ENCODE measurements around the gene PDE4B. TPM values are rescaled to one million over a fixed set of nuclear protein-coding genes. Genes with fewer than 3 reads are reported as not detected.
"Not testable (repeated sequence)": the region's sequence is repeated elsewhere in the genome, so short reads cannot be mapped to it uniquely, and the experiment has no call there.

The PDE4B gene
- total and polyA plus RNA-seq, 7 experiments from 2014 or later: 43.5 to 99.2 (median 46.7) TPM

DNA sequence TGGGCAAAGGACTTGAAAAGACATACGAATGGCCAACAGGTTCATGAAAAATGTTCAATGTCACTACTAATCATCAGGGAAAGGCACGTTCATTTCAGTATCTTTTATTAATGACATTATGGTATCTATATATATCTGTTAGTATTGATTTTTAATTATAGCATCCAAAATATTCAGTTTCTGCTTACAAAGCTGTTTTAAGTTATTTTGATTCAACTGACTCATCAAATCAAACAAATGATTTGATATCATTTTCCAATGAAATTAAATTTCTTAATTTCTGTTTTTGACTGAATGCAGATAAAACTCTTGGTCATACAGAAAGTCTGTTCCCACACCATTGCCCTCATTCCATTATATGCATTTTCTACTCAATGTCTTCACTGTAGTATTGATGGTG lies 315.9 kb downstream of the PDE4B start:
- H3K27me3 Mint-ChIP-seq: peaks cover 0 to 25% (median 16%) of the 10 kb centered on the region in 5 donors
- CTCF ChIA-PET: no interaction called here

DNA sequence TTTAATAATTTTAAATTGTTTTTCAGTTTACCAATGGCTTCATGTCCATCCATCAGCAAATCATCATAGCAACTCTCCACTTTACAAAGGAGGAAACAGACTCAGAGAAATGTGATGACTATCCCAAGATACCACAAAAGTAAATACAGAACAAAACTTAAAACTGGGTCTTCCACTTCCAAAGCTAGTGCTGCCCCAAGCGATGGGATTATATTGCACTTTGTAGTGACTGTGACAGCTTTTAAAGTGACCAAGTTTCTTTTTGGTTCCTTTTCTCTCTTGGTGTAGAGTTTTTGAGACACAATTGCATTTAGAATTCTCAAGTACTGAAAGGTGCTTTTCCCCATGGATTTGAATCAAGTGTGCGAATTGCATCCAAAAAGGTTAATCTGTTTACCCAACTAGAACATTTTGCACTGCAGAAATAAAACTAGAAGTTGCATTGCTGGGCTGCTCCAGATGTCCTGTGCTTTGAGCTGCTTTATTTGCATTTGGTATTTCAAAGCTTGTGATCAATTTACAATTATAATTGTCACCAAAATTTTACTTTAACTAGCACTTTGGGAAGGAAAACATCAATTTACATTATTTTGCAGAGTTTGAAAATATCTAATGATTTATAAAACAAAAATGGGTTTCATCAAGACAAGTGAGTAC lies 320.2 kb downstream of the PDE4B start:
- Histone ChIP-seq H3K36me3 (ENCODE audit: control insufficient read depth in 2 of 3, insufficient read depth in 3 of 3, low read length in 3 of 3) (no peaks in the 10 kb centered on the region), H3K27me3 (ENCODE audit: control insufficient read depth in 2 of 2, insufficient read depth in 2 of 2, low read length in 2 of 2) (no peaks in the 10 kb centered on the region), H3K9me3 (ENCODE audit: control insufficient read depth in 2 of 3, low read length in 3 of 3) (no peaks in the 10 kb centered on the region), H3K27ac (ENCODE audit: low read depth, low read length) (no peak overlapping the region), H3K4me1 (ENCODE audit: control insufficient read depth in 2 of 2, insufficient read depth in 2 of 2, low read length in 2 of 2) (no peaks in the 10 kb centered on the region), H3K4me3 (ENCODE audit: low read length) (no peak overlapping the region)
- Mint-ChIP-seq H3K36me3 (no peaks in the 10 kb centered on the region), H3K4me1 (no peaks in the 10 kb centered on the region), H3K4me3 (no peak overlapping the region), H3K27me3 (peaks cover 0 to 24% (median 20%) of the 10 kb centered on the region in 5 donors), H3K27ac (no peak overlapping the region), H3K9me3 (peaks cover 0 to 6% (median 0%) of the 10 kb centered on the region in 11 donors)
- CTCF ChIA-PET: no interaction called here
- POLR2A ChIA-PET: interaction anchor here (0.6 kb wide), 1 partner anchor 16 kb away, joined by 3 read pairs; no protein-coding TSS in a partner anchor
- DNase-seq (no peak), ATAC-seq (no peak)
- intact Hi-C loops (cut with micrococcal nuclease): no loop called here

More for the DNA sequence above, 315.9 kb downstream of the PDE4B start:
- no peak overlapping the region for H3K4me3 ChIP-seq (ENCODE audit: low read length)
- no peaks in the 10 kb centered on the region for H3K27me3 ChIP-seq (ENCODE audit: control insufficient read depth in 2 of 2, insufficient read depth in 2 of 2, low read length in 2 of 2)
- Mint-ChIP-seq H3K27ac (no peak overlapping the region), H3K4me1 (no peaks in the 10 kb centered on the region), H3K4me3 (no peak overlapping the region), H3K9me3 (peaks cover 0 to 6% (median 0%) of the 10 kb centered on the region in 11 donors), H3K36me3 (no peaks in the 10 kb centered on the region)
- ATAC-seq: no peak
- H3K9me3 ChIP-seq (ENCODE audit: control insufficient read depth in 2 of 3, low read length in 3 of 3): no peaks in the 10 kb centered on the region
- no peaks in the 10 kb centered on the region for H3K4me1 ChIP-seq (ENCODE audit: control insufficient read depth in 2 of 2, insufficient read depth in 2 of 2, low read length in 2 of 2)
- no peaks in the 10 kb centered on the region for H3K36me3 ChIP-seq (ENCODE audit: control insufficient read depth in 2 of 3, insufficient read depth in 3 of 3, low read length in 3 of 3)
- POLR2A ChIA-PET: no interaction called here
- intact Hi-C loops (cut with micrococcal nuclease): no loop called here
- no peak for DNase-seq
- H3K27ac ChIP-seq (ENCODE audit: low read depth, low read length): no peak overlapping the region

DNA sequence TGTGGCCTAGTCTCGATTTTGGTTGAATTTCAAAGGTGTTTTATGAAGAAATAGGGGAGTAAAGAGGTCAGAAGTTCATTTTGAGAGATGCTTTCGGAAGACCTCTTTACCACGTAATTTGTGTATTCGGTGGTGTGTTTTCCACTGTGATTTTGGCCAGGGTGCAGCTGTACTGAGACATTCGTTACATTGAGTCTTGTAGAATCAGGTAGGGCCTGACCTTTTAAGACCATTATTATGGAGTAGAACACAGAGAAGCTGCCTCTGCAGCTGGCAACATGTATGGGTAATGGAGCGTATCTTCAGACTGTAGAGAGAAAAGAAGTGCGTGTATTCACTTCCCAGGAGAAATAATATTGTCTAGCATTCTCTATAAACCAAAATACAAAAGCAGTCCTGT lies 326.5 kb downstream of the PDE4B start:
- no peaks in the 10 kb centered on the region for H3K36me3 Mint-ChIP-seq
- Histone ChIP-seq H3K36me3 (ENCODE audit: control insufficient read depth in 2 of 3, insufficient read depth in 3 of 3, low read length in 3 of 3) (no peaks in the 10 kb centered on the region), H3K4me3 (ENCODE audit: low read length) (no peak overlapping the region), H3K27me3 (ENCODE audit: control insufficient read depth in 2 of 2, insufficient read depth in 2 of 2, low read length in 2 of 2) (no peaks in the 10 kb centered on the region), H3K4me1 (ENCODE audit: control insufficient read depth in 2 of 2, insufficient read depth in 2 of 2, low read length in 2 of 2) (no peaks in the 10 kb centered on the region), H3K9me3 (ENCODE audit: control insufficient read depth in 2 of 3, low read length in 3 of 3) (no peaks in the 10 kb centered on the region), H3K27ac (ENCODE audit: low read depth, low read length) (no peak overlapping the region)
- DNase-seq: no peak
- intact Hi-C loops (cut with micrococcal nuclease): no loop called here
- H3K9me3 Mint-ChIP-seq: peaks cover 0 to 4% (median 0%) of the 10 kb centered on the region in 11 donors
- ChIA-PET CTCF (interaction anchor here (0.7 kb wide), 1 partner anchor 34 kb away, joined by 4 read pairs; no protein-coding TSS in a partner anchor), POLR2A (no interaction called here)
- no peak for ATAC-seq
- no peaks in the 10 kb centered on the region for H3K4me1 Mint-ChIP-seq
- H3K27me3 Mint-ChIP-seq: peaks cover 0 to 17% (median 5%) of the 10 kb centered on the region in 5 donors
- no peak overlapping the region for H3K27ac Mint-ChIP-seq
- H3K4me3 Mint-ChIP-seq: no peak overlapping the region

DNA sequence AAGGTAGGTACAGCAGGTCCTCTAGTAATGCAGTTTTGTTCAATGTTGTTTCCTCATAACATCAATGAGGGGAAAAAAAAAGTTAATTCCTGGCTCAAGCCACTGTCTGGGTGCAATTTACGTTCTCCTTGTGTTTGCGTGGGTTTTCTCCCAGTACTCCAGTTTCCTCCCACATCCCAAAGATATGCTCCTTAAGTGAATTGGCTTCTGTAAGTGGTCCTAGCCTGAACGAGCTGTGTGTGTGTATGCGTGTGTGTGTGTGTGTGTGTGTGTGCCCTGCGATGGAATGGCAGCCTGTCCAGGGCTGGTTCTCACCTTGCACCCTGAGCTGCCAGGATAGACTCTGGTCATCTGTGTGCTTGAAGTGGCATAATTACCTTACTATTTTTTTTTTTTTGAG lies 332.0 kb downstream of the PDE4B start:
- Mint-ChIP-seq H3K9me3 (no peaks in the 10 kb centered on the region), H3K27ac (no peak overlapping the region), H3K4me1 (peaks cover 0 to 4% (median 0%) of the 10 kb centered on the region in 7 donors), H3K27me3 (peaks cover 0 to 21% (median 4%) of the 10 kb centered on the region in 5 donors), H3K4me3 (no peak overlapping the region), H3K36me3 (no peaks in the 10 kb centered on the region)
- DNase-seq: no peak
- Histone ChIP-seq H3K9me3 (ENCODE audit: control insufficient read depth in 2 of 3, low read length in 3 of 3) (no peaks in the 10 kb centered on the region), H3K27ac (ENCODE audit: low read depth, low read length) (no peak overlapping the region), H3K27me3 (ENCODE audit: control insufficient read depth in 2 of 2, insufficient read depth in 2 of 2, low read length in 2 of 2) (no peaks in the 10 kb centered on the region), H3K4me3 (ENCODE audit: low read length) (no peak overlapping the region), H3K36me3 (ENCODE audit: control insufficient read depth in 2 of 3, insufficient read depth in 3 of 3, low read length in 3 of 3) (no peaks in the 10 kb centered on the region), H3K4me1 (ENCODE audit: control insufficient read depth in 2 of 2, insufficient read depth in 2 of 2, low read length in 2 of 2) (no peaks in the 10 kb centered on the region)
- intact Hi-C loops (cut with micrococcal nuclease): no loop called here
- ATAC-seq: no peak
- CTCF ChIA-PET: no interaction called here
- POLR2A ChIA-PET: no interaction called here

DNA sequence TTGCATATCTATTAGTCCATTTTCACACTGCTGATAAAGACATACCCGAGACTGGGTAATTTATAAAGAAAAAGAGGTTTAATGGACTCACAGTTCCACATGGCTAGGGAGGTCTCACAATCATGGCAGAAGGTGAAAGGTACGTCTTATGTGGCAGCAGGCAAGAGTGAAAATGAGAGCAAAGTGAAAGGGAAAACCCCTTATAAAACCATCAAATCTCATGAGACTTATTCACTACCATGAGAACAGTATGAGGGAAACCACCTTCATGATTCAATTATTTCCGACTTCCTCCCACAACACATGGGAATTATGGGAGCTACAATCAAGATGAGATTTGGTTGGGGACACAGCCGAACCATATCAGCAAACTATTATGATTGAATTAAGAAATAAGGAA lies 335.9 kb downstream of the PDE4B start:
- intact Hi-C loops (cut with micrococcal nuclease): loop anchor here in 1 of 2 donors (2.0 kb wide), 1 partner anchor 20 kb away; no protein-coding TSS in a partner anchor
- H3K27ac Mint-ChIP-seq; H3K27ac ChIP-seq (ENCODE audit: low read depth, low read length); H3K36me3 Mint-ChIP-seq; H3K4me3 ChIP-seq (ENCODE audit: low read length); ATAC-seq; H3K27me3 ChIP-seq (ENCODE audit: control insufficient read depth in 2 of 2, insufficient read depth in 2 of 2, low read length in 2 of 2); H3K4me3 Mint-ChIP-seq; H3K9me3 ChIP-seq (ENCODE audit: control insufficient read depth in 2 of 3, low read length in 3 of 3); H3K4me1 Mint-ChIP-seq; POLR2A ChIA-PET; CTCF ChIA-PET; H3K36me3 ChIP-seq (ENCODE audit: control insufficient read depth in 2 of 3, insufficient read depth in 3 of 3, low read length in 3 of 3); H3K4me1 ChIP-seq (ENCODE audit: control insufficient read depth in 2 of 2, insufficient read depth in 2 of 2, low read length in 2 of 2); DNase-seq; H3K9me3 Mint-ChIP-seq: not testable (repeated sequence)
- H3K27me3 Mint-ChIP-seq: peaks cover 0 to 18% (median 7%) of the 10 kb centered on the region in 5 donors

DNA sequence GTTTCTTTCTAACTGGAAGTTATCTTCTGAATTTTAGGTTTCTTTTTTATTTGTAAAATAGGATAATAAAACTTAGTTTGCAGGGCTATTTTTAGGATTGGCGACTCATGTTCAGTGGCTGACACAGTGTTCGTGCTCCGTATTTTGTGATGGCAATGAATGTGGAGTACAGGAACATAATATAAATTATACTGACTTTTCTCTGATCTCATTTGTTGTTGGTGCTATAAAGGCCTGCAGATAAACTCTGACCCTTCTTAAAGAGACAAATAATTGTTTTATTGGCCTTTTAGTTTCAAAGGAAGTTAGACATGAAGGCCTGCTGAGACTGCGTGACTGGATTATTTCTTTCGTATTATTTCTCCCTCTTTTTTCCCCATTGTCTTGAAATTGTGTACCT lies 339.6 kb downstream of the PDE4B start:
- H3K9me3 Mint-ChIP-seq: no peaks in the 10 kb centered on the region
- H3K27ac Mint-ChIP-seq: no peak overlapping the region
- POLR2A ChIA-PET: no interaction called here
- peaks cover 0 to 5% (median 0%) of the 10 kb centered on the region in 7 donors for H3K4me1 Mint-ChIP-seq
- intact Hi-C loops (cut with micrococcal nuclease): no loop called here
- Histone ChIP-seq H3K27ac (ENCODE audit: low read depth, low read length) (no peak overlapping the region), H3K9me3 (ENCODE audit: control insufficient read depth in 2 of 3, low read length in 3 of 3) (no peaks in the 10 kb centered on the region), H3K36me3 (ENCODE audit: control insufficient read depth in 2 of 3, insufficient read depth in 3 of 3, low read length in 3 of 3) (no peaks in the 10 kb centered on the region), H3K27me3 (ENCODE audit: control insufficient read depth in 2 of 2, insufficient read depth in 2 of 2, low read length in 2 of 2) (no peaks in the 10 kb centered on the region), H3K4me1 (ENCODE audit: control insufficient read depth in 2 of 2, insufficient read depth in 2 of 2, low read length in 2 of 2) (no peaks in the 10 kb centered on the region), H3K4me3 (ENCODE audit: low read length) (no peak overlapping the region)
- ATAC-seq: no peak
- CTCF ChIA-PET: no interaction called here
- peaks cover 4 to 21% (median 7%) of the 10 kb centered on the region in 5 donors for H3K27me3 Mint-ChIP-seq
- no peak for DNase-seq
- H3K4me3 Mint-ChIP-seq: no peak overlapping the region
- no peaks in the 10 kb centered on the region for H3K36me3 Mint-ChIP-seq

DNA sequence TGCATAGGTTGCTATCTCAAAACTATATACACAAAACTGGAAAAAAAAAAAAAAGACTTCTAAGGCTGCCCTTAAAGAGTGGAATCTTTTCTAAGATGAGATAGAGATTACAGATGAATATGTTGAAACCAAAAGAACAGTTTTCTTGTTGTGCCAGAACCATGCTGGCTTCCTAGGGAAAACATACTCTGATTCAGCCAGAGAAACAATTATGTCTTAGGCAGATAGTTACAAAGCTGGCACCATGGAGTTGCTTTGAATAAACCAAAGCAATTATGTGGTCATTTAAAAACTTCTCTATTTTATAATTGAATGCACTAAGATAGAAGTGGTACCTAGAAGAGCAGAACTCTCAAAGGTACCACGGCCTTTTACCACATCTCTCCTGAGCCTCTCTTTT lies 341.3 kb downstream of the PDE4B start:
- H3K4me3 Mint-ChIP-seq: no peak overlapping the region
- ATAC-seq: no peak
- no peak for DNase-seq
- ChIA-PET POLR2A (no interaction called here), CTCF (no interaction called here)
- H3K4me3 ChIP-seq (ENCODE audit: low read length): no peak overlapping the region
- no peaks in the 10 kb centered on the region for H3K9me3 ChIP-seq (ENCODE audit: control insufficient read depth in 2 of 3, low read length in 3 of 3)
- H3K4me1 Mint-ChIP-seq: peaks cover 0 to 5% (median 0%) of the 10 kb centered on the region in 7 donors
- H3K4me1 ChIP-seq (ENCODE audit: control insufficient read depth in 2 of 2, insufficient read depth in 2 of 2, low read length in 2 of 2): no peaks in the 10 kb centered on the region
- no peaks in the 10 kb centered on the region for H3K27me3 ChIP-seq (ENCODE audit: control insufficient read depth in 2 of 2, insufficient read depth in 2 of 2, low read length in 2 of 2)
- no peaks in the 10 kb centered on the region for H3K9me3 Mint-ChIP-seq
- H3K27ac ChIP-seq (ENCODE audit: low read depth, low read length): no peak overlapping the region
- H3K36me3 ChIP-seq (ENCODE audit: control insufficient read depth in 2 of 3, insufficient read depth in 3 of 3, low read length in 3 of 3): no peaks in the 10 kb centered on the region
- no peaks in the 10 kb centered on the region for H3K36me3 Mint-ChIP-seq
- peaks cover 0 to 21% (median 7%) of the 10 kb centered on the region in 5 donors for H3K27me3 Mint-ChIP-seq
- intact Hi-C loops (cut with micrococcal nuclease): no loop called here
- H3K27ac Mint-ChIP-seq: no peak overlapping the region
